ENCODE measurements around the gene IQCH. TPM values are rescaled to one million over a fixed set of nuclear protein-coding genes. Genes with fewer than 3 reads are reported as not detected.

The IQCH gene
- polyA plus RNA-seq, 3 donors = 0.03 TPM; not detected in 2

GRCh38 chr15:67305506-67305905, 50.9 kb downstream of the IQCH start:
- H3K9ac ChIP-seq (ENCODE audit: insufficient read depth, low read length, poor library complexity, severe bottlenecking) = no peak overlapping the region
- intact Hi-C loops (cut with micrococcal nuclease) = loop anchor here in 1 of 2 donors (5.0 kb wide), 1 partner anchor 358 kb away; no protein-coding TSS in a partner anchor
- no peak overlapping the region for H3K27ac Mint-ChIP-seq
- H3K4me3 ChIP-seq (replicated peaks in 1 of 3; ENCODE audit: low read depth in 2 of 3, low read length in 3 of 3) = no peak overlapping the region
- no CpG with 5 or more reads among the region's 1 CpG for WGBS (ENCODE audit: insufficient coverage)
- no peak overlapping the region for H3K4me3 Mint-ChIP-seq
- no peaks in the 10 kb centered on the region for H3K9me3 ChIP-seq (replicated peaks in 1 of 2; ENCODE audit: control insufficient read depth in 1 of 2, insufficient read depth in 1 of 2, low read length in 2 of 2)
- no peak overlapping the region for H3K27ac ChIP-seq (ENCODE audit: low read depth in 1 of 2, low read length in 2 of 2)
- H3K9me3 Mint-ChIP-seq = no peaks in the 10 kb centered on the region
- H3K27me3 Mint-ChIP-seq (ENCODE audit: low read depth in 3 of 3) = no peaks in the 10 kb centered on the region
- no peaks in the 10 kb centered on the region for H3K4me1 ChIP-seq (ENCODE audit: control insufficient read depth in 1 of 2, insufficient read depth in 2 of 2, low read length in 2 of 2)
- TF ChIP-seq CTCF (IDR thresholded peaks at IDR 0.05) = no peak
- no peaks in the 10 kb centered on the region for H4K20me1 ChIP-seq (ENCODE audit: insufficient read depth, low read length)
- no peaks in the 10 kb centered on the region for H3K27me3 ChIP-seq (ENCODE audit: control insufficient read depth in 2 of 2, insufficient read depth in 2 of 2, low read length in 2 of 2)
- H3K4me1 Mint-ChIP-seq = no peaks in the 10 kb centered on the region
- H3K4me2 ChIP-seq (replicated peaks; ENCODE audit: extremely low read depth, low read length, poor library complexity, severe bottlenecking) = no peak overlapping the region
- no peaks in the 10 kb centered on the region for H3K79me2 ChIP-seq (ENCODE audit: insufficient read depth, low read length)
- H3K36me3 ChIP-seq (replicated peaks in 1 of 2; ENCODE audit: control insufficient read depth in 1 of 2, insufficient read depth in 2 of 2, low read length in 2 of 2) = no peaks in the 10 kb centered on the region
- H2AFZ ChIP-seq (ENCODE audit: insufficient read depth, low read depth, low read length, poor library complexity, severe bottlenecking) = no peak overlapping the region
- H3K36me3 Mint-ChIP-seq = no peaks in the 10 kb centered on the region
- DNase-seq = no peak

- no peak overlapping the region for H3K27ac Mint-ChIP-seq
- no peak overlapping the region for H2AFZ ChIP-seq (ENCODE audit: insufficient read depth, low read depth, low read length, poor library complexity, severe bottlenecking)
- H3K79me2 ChIP-seq (ENCODE audit: insufficient read depth, low read length) = no peaks in the 10 kb centered on the region
- H3K36me3 ChIP-seq (replicated peaks in 1 of 2; ENCODE audit: control insufficient read depth in 1 of 2, insufficient read depth in 2 of 2, low read length in 2 of 2) = no peaks in the 10 kb centered on the region
- DNase-seq = no peak
- no peaks in the 10 kb centered on the region for H3K4me1 ChIP-seq (ENCODE audit: control insufficient read depth in 1 of 2, insufficient read depth in 2 of 2, low read length in 2 of 2)
- H3K4me3 Mint-ChIP-seq = no peak overlapping the region
- H3K9me3 Mint-ChIP-seq = no peaks in the 10 kb centered on the region
- no peaks in the 10 kb centered on the region for H3K4me1 Mint-ChIP-seq
- H3K27me3 Mint-ChIP-seq (ENCODE audit: low read depth in 3 of 3) = no peaks in the 10 kb centered on the region
- H3K27ac ChIP-seq (ENCODE audit: low read depth in 1 of 2, low read length in 2 of 2) = no peak overlapping the region
- no peak overlapping the region for H3K9ac ChIP-seq (ENCODE audit: insufficient read depth, low read length, poor library complexity, severe bottlenecking)
- H4K20me1 ChIP-seq (ENCODE audit: insufficient read depth, low read length) = no peaks in the 10 kb centered on the region
- no peaks in the 10 kb centered on the region for H3K36me3 Mint-ChIP-seq
- no peaks in the 10 kb centered on the region for H3K9me3 ChIP-seq (replicated peaks in 1 of 2; ENCODE audit: control insufficient read depth in 1 of 2, insufficient read depth in 1 of 2, low read length in 2 of 2)
- no peak overlapping the region for H3K4me2 ChIP-seq (replicated peaks; ENCODE audit: extremely low read depth, low read length, poor library complexity, severe bottlenecking)
- H3K4me3 ChIP-seq (replicated peaks in 1 of 3; ENCODE audit: low read depth in 2 of 3, low read length in 3 of 3) = no peak overlapping the region
- TF ChIP-seq CTCF (IDR thresholded peaks at IDR 0.05) = no peak
- no peaks in the 10 kb centered on the region for H3K27me3 ChIP-seq (ENCODE audit: control insufficient read depth in 2 of 2, insufficient read depth in 2 of 2, low read length in 2 of 2)
- no CpG with 5 or more reads among the region's 1 CpG for WGBS (ENCODE audit: insufficient coverage)
- intact Hi-C loops (cut with micrococcal nuclease) = loop anchor here in 1 of 2 donors (5.0 kb wide), 1 partner anchor 360 kb away; no protein-coding TSS in a partner anchor
These were observed 52.6 kb downstream of the IQCH start for GRCh38 chr15:67307156-67307555.
